ENCODE measurements around the gene RAB4B.
"Not testable (repeated sequence)": the region's sequence is repeated elsewhere in the genome, so short reads cannot be mapped to it uniquely, and the experiment has no call there.

The RAB4B gene

GRCh38 chr19:40822704-40823553 is 44.9 kb downstream of the RAB4B start:
- not testable (repeated sequence) for DNase-seq (ENCODE audit: low spot score)

- DNase-seq (ENCODE audit: low spot score), result not testable (repeated sequence)
Observed at GRCh38 chr19:40824916-40825315, 46.9 kb downstream of the RAB4B start.

GRCh38 chr19:40825460-40826095 is 47.5 kb downstream of the RAB4B start:
- not testable (repeated sequence) for DNase-seq (ENCODE audit: low spot score)

GRCh38 chr19:40826312-40826698 is 48.3 kb downstream of the RAB4B start:
- not testable (repeated sequence) for DNase-seq (ENCODE audit: low spot score)

GRCh38 chr19:40826699-40827385 is 48.8 kb downstream of the RAB4B start:
- not testable (repeated sequence) for DNase-seq (ENCODE audit: low spot score)

GRCh38 chr19:40827386-40828247 is 49.6 kb downstream of the RAB4B start:
- DNase-seq (ENCODE audit: low spot score), result no peak

GRCh38 chr19:40829205-40829604 is 51.2 kb downstream of the RAB4B start:
- no peak for DNase-seq (ENCODE audit: low spot score)

GRCh38 chr19:40830741-40831140 is 52.7 kb downstream of the RAB4B start:
- not testable (repeated sequence) for DNase-seq (ENCODE audit: low spot score)

- DNase-seq (ENCODE audit: low spot score), result peak; percentile 82
Observed at GRCh38 chr19:40831502-40832430, 53.7 kb downstream of the RAB4B start.

- DNase-seq (ENCODE audit: low spot score), result not testable (repeated sequence)
Observed at GRCh38 chr19:40832431-40832790, 54.4 kb downstream of the RAB4B start.

GRCh38 chr19:40833728-40834533 is 55.9 kb downstream of the RAB4B start:
- not testable (repeated sequence) for DNase-seq (ENCODE audit: low spot score)

GRCh38 chr19:40836754-40837429 is 58.8 kb downstream of the RAB4B start:
- no peak for DNase-seq (ENCODE audit: low spot score)

- not testable (repeated sequence) for DNase-seq (ENCODE audit: low spot score)
Observed at GRCh38 chr19:40838477-40838876, 60.4 kb downstream of the RAB4B start.

- DNase-seq (ENCODE audit: low spot score), result not testable (repeated sequence)
Observed at GRCh38 chr19:40842012-40842411, 64.0 kb downstream of the RAB4B start.

- not testable (repeated sequence) for DNase-seq (ENCODE audit: low spot score)
Observed at GRCh38 chr19:40842997-40843652, 65.1 kb downstream of the RAB4B start.

GRCh38 chr19:40843653-40844052 is 65.6 kb downstream of the RAB4B start:
- not testable (repeated sequence) for DNase-seq (ENCODE audit: low spot score)

All from AG08396 (cell line).